HepG2 (cell line): Measurements from ENCODE around the gene TMEM269. TPM values are rescaled to one million over a fixed set of nuclear protein-coding genes. Genes with fewer than 3 reads are reported as not detected.

Source experiments
- NFE2L2 ChIP-seq: fragments of 150-350 bp; IDR thresholded peaks from 2 replicates; pipeline ENCODE4 v1.6.1; 2014; ENCODE audit warnings: low read length
- ZNF737 ChIP-seq: sonication (generic); formaldehyde crosslinking; IDR thresholded peaks from 2 replicates; pipeline ENCODE4 v1.5.0; 2020; ENCODE audit warnings: missing genetic modification reagents, mild to moderate bottlenecking, borderline replicate concordance
- polyA plus RNA-seq, 8 experiments: library from polyadenylated mRNA; depleted of rRNA in 3 of 8; stranded (reverse) in 7 of 8; unstranded in 1 of 8; fragments of >200 nt; fragmentation: Illumina TruSeq in 4 of 8; extraction: Trizol in 4 of 8; gene quantifications; 2 replicates each; pipeline versions ENCODE4 v1.2.1 to v1.2.3, GENCODE V29; 2011 to 2016; ENCODE audit warnings: low read depth in 4 of 8, missing spikeins in 1 of 8, mixed read lengths in 1 of 8; ENCODE audit not compliant: insufficient read depth in 1 of 8
- total RNA-seq, 5 experiments: library from RNA; depleted of rRNA; stranded (reverse); fragments of >200 nt; fragmentation: Illumina TruSeq; extraction: Trizol; gene quantifications; 2 replicates each; pipeline ENCODE4 v1.2.3, GENCODE V29; 2016; ENCODE audit warnings: low read depth in 1 of 5
- TF ChIP-seq, protein P1 (sequence below): sonication (generic); formaldehyde crosslinking; conservative IDR thresholded peaks from 2 replicates; pipeline ENCODE4 v1.4.0; 2020; ENCODE audit warnings: missing genetic modification reagents
- TF ChIP-seq, protein P2 (sequence below): fragments of 450-650 bp; IDR thresholded peaks from 2 replicates; pipeline ENCODE4 v1.6.1; 2016
- TF ChIP-seq, protein P3 (sequence below): sonication (generic); formaldehyde crosslinking; IDR thresholded peaks from 2 replicates; pipeline ENCODE4 v1.4.0; 2020; ENCODE audit warnings: missing genetic modification reagents, mild to moderate bottlenecking, borderline replicate concordance
- TF ChIP-seq, protein P4 (sequence below): sonication (generic); formaldehyde crosslinking; IDR thresholded peaks from 2 replicates; pipeline ENCODE4 v1.5.1; 2020; ENCODE audit warnings: missing genetic modification reagents, mild to moderate bottlenecking, borderline replicate concordance

The TMEM269 gene
- total and polyA plus RNA-seq, 2 of the 13 experiments (the other 11 are each of a cell fraction or from before 2014, with no cell fraction given), result 0.15 to 0.21 TPM

DNA sequence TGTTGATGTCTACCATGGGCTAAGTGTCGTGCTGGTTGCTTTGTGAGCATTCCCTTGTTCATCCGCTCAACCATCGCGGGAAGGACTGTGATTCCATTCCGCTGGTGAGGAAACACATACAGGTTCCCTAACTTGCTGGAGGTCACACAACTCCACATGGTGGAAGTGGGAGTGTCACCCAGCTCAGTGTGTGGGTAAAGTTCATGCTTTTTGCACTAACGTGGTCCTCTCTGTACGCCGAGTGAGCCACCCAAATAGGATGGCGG, 40.7 kb upstream of the TMEM269 start (continued):
- TF ChIP-seq, protein P1, sequence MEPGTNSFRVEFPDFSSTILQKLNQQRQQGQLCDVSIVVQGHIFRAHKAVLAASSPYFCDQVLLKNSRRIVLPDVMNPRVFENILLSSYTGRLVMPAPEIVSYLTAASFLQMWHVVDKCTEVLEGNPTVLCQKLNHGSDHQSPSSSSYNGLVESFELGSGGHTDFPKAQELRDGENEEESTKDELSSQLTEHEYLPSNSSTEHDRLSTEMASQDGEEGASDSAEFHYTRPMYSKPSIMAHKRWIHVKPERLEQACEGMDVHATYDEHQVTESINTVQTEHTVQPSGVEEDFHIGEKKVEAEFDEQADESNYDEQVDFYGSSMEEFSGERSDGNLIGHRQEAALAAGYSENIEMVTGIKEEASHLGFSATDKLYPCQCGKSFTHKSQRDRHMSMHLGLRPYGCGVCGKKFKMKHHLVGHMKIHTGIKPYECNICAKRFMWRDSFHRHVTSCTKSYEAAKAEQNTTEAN (CRISPR knock-in tag), result no peak
- TF ChIP-seq ZNF737 (CRISPR knock-in tag) (no peak), NFE2L2 (no peak)
- TF ChIP-seq, protein P2, sequence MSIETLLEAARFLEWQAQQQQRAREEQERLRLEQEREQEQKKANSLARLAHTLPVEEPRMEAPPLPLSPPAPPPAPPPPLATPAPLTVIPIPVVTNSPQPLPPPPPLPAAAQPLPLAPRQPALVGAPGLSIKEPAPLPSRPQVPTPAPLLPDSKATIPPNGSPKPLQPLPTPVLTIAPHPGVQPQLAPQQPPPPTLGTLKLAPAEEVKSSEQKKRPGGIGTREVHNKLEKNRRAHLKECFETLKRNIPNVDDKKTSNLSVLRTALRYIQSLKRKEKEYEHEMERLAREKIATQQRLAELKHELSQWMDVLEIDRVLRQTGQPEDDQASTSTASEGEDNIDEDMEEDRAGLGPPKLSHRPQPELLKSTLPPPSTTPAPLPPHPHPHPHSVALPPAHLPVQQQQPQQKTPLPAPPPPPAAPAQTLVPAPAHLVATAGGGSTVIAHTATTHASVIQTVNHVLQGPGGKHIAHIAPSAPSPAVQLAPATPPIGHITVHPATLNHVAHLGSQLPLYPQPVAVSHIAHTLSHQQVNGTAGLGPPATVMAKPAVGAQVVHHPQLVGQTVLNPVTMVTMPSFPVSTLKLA, result peak; percentile 26; the same call in 1 of the 2 replicates
- TF ChIP-seq, protein P3, sequence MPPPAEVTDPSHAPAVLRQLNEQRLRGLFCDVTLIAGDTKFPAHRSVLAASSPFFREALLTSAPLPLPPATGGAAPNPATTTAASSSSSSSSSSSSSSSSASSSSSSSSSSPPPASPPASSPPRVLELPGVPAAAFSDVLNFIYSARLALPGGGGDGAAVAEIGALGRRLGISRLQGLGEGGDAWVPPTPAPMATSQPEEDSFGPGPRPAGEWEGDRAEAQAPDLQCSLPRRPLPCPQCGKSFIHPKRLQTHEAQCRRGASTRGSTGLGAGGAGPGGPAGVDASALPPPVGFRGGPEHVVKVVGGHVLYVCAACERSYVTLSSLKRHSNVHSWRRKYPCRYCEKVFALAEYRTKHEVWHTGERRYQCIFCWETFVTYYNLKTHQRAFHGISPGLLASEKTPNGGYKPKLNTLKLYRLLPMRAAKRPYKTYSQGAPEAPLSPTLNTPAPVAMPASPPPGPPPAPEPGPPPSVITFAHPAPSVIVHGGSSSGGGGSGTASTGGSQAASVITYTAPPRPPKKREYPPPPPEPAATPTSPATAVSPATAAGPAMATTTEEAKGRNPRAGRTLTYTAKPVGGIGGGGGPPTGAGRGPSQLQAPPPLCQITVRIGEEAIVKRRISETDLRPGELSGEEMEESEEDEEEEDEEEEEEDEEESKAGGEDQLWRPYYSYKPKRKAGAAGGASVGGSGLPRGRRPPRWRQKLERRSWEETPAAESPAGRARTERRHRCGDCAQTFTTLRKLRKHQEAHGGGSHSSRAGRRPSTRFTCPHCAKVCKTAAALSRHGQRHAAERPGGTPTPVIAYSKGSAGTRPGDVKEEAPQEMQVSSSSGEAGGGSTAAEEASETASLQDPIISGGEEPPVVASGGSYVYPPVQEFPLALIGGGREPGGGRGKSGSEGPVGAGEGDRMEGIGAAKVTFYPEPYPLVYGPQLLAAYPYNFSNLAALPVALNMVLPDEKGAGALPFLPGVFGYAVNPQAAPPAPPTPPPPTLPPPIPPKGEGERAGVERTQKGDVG (CRISPR knock-in tag), result peak; percentile 31; the same call in 1 of the 2 replicates
- TF ChIP-seq, protein P4, sequence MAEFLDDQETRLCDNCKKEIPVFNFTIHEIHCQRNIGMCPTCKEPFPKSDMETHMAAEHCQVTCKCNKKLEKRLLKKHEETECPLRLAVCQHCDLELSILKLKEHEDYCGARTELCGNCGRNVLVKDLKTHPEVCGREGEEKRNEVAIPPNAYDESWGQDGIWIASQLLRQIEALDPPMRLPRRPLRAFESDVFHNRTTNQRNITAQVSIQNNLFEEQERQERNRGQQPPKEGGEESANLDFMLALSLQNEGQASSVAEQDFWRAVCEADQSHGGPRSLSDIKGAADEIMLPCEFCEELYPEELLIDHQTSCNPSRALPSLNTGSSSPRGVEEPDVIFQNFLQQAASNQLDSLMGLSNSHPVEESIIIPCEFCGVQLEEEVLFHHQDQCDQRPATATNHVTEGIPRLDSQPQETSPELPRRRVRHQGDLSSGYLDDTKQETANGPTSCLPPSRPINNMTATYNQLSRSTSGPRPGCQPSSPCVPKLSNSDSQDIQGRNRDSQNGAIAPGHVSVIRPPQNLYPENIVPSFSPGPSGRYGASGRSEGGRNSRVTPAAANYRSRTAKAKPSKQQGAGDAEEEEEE (CRISPR knock-in tag), result no peak
- TF ChIP-seq, all 625 proteins: peak for 7
